ENCODE data around the gene TBC1D22A. TPM values are rescaled to one million over a fixed set of nuclear protein-coding genes. Genes with fewer than 3 reads are reported as not detected.

TBC1D22A gene
- total and polyA plus RNA-seq, 2 experiments from 2014 or later = 9.6 to 13.3 TPM

DNA sequence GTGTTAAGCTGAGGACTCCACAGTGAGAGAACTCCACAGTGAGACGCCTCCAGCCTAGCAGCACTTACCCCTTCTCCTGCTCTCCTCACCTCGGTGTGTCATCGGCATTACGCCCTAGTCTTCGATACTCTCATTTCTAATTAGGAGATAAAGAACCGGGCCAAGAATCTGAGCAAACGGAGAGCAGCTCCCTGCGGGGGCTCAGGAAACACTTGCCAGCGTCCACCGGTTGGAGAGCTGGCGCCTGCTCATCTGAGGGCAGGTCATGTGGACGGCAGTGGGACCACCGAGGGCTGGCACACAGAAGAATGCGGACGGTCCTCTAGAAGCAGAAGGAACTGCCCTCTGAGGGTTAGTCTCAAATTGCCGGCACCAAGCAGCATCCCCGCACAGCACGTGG is 37.4 kb upstream of the TBC1D22A start (continued):
- TF ChIP-seq, protein P1, sequence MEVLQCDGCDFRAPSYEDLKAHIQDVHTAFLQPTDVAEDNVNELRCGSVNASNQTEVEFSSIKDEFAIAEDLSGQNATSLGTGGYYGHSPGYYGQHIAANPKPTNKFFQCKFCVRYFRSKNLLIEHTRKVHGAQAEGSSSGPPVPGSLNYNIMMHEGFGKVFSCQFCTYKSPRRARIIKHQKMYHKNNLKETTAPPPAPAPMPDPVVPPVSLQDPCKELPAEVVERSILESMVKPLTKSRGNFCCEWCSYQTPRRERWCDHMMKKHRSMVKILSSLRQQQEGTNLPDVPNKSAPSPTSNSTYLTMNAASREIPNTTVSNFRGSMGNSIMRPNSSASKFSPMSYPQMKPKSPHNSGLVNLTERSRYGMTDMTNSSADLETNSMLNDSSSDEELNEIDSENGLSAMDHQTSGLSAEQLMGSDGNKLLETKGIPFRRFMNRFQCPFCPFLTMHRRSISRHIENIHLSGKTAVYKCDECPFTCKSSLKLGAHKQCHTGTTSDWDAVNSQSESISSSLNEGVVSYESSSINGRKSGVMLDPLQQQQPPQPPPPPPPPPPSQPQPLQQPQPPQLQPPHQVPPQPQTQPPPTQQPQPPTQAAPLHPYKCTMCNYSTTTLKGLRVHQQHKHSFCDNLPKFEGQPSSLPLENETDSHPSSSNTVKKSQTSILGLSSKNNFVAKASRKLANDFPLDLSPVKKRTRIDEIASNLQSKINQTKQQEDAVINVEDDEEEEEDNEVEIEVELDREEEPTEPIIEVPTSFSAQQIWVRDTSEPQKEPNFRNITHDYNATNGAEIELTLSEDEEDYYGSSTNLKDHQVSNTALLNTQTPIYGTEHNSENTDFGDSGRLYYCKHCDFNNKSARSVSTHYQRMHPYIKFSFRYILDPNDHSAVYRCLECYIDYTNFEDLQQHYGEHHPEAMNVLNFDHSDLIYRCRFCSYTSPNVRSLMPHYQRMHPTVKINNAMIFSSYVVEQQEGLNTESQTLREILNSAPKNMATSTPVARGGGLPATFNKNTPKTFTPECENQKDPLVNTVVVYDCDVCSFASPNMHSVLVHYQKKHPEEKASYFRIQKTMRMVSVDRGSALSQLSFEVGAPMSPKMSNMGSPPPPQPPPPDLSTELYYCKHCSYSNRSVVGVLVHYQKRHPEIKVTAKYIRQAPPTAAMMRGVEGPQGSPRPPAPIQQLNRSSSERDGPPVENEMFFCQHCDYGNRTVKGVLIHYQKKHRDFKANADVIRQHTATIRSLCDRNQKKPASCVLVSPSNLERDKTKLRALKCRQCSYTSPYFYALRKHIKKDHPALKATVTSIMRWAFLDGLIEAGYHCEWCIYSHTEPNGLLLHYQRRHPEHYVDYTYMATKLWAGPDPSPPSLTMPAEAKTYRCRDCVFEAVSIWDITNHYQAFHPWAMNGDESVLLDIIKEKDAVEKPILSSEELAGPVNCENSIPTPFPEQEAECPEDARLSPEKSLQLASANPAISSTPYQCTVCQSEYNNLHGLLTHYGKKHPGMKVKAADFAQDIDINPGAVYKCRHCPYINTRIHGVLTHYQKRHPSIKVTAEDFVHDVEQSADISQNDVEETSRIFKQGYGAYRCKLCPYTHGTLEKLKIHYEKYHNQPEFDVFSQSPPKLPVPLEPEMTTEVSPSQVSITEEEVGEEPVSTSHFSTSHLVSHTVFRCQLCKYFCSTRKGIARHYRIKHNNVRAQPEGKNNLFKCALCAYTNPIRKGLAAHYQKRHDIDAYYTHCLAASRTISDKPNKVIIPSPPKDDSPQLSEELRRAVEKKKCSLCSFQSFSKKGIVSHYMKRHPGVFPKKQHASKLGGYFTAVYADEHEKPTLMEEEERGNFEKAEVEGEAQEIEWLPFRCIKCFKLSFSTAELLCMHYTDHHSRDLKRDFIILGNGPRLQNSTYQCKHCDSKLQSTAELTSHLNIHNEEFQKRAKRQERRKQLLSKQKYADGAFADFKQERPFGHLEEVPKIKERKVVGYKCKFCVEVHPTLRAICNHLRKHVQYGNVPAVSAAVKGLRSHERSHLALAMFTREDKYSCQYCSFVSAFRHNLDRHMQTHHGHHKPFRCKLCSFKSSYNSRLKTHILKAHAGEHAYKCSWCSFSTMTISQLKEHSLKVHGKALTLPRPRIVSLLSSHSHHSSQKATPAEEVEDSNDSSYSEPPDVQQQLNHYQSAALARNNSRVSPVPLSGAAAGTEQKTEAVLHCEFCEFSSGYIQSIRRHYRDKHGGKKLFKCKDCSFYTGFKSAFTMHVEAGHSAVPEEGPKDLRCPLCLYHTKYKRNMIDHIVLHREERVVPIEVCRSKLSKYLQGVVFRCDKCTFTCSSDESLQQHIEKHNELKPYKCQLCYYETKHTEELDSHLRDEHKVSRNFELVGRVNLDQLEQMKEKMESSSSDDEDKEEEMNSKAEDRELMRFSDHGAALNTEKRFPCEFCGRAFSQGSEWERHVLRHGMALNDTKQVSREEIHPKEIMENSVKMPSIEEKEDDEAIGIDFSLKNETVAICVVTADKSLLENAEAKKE (CRISPR knock-in tag; IDR thresholded peaks at IDR 0.05) = no peak
- no peak for TF ChIP-seq EZH2 (IDR thresholded peaks at IDR 0.05; ENCODE audit: low read depth, unreplicated experiment)
- TF ChIP-seq, protein P2, sequence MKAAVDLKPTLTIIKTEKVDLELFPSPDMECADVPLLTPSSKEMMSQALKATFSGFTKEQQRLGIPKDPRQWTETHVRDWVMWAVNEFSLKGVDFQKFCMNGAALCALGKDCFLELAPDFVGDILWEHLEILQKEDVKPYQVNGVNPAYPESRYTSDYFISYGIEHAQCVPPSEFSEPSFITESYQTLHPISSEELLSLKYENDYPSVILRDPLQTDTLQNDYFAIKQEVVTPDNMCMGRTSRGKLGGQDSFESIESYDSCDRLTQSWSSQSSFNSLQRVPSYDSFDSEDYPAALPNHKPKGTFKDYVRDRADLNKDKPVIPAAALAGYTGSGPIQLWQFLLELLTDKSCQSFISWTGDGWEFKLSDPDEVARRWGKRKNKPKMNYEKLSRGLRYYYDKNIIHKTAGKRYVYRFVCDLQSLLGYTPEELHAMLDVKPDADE (IDR thresholded peaks at IDR 0.05) = no peak

DNA sequence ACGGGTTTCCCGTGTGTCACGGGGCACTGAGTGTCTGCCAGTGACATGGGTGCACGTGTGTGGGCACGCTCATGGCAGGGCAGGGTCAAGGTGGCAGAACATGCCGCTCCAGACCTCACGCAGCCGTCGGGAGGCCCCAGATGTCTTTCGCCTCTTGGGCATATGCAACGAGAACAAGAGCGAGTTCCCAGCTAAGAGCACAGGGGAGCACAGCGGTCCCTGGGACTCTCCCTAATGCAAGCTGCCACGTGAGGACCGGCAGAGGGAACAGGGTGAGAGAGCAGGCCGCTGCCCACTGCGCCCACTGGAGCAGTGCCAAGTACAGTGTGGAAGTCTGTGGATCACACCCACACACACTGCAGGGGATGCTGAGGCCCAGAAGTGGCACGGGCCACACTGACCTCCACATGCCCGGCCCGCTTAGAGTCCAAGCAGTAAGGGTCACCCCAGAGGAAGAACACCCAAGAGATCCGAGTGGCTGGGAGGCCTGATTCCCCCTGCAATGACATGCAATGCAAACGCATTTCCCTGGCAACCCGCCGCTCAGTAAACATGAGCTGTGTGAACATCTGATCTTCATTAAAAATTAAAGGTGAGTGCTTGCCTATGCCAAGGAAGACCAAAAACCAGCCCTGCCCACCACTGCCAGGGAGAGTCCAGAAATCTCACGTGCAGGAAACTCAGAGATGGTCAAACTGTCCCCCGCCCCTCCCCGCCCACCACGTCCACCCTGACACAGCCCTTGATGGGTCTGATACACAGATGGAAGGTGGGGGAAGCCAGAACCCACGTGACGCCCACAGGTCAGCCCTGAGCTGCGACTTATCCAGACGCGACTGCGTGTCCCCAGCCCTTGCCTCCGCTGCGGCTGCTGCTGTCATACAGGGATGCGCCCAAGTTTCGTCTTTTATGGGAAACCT is 36.1 kb upstream of the TBC1D22A start:
- DNase-seq (ENCODE audit: low spot score) = no peak
- Mint-ChIP-seq H3K27ac (no peak overlapping the region), H3K4me3 (no peak overlapping the region)

More for the DNA sequence above, 36.1 kb upstream of the TBC1D22A start:
- Histone ChIP-seq H4K20me1 (replicated peaks; ENCODE audit: insufficient read depth) (peaks cover 6% of the 10 kb centered on the region), H3K79me2 (replicated peaks; ENCODE audit: insufficient read depth) (peaks cover 36% of the 10 kb centered on the region), H3K4me2 (no peak overlapping the region), H3F3A (replicated peaks; ENCODE audit: low read depth) (no peaks in the 10 kb centered on the region), H3K36me3 (ENCODE audit: insufficient read depth) (no peaks in the 10 kb centered on the region), H3K27me3 (ENCODE audit: insufficient read depth) (no peaks in the 10 kb centered on the region), H2AFZ (no peak overlapping the region), H3K27ac (ENCODE audit: low read depth) (no peak overlapping the region), H3K4me1 (ENCODE audit: insufficient read depth) (no peaks in the 10 kb centered on the region), H3K4me3 (no peak overlapping the region), H3K9me2 (ENCODE audit: insufficient read depth) (no peaks in the 10 kb centered on the region)
- no peaks in the 10 kb centered on the region for H3K9me3 Mint-ChIP-seq
- TF ChIP-seq EZH2phosphoT487 (IDR thresholded peaks at IDR 0.05; ENCODE audit: unreplicated experiment) (no peak), ZNF114 (CRISPR knock-in tag; IDR thresholded peaks at IDR 0.05) (no peak)
- peaks cover 3% of the 10 kb centered on the region; the same call in 1 of the 3 replicates for H3K36me3 Mint-ChIP-seq (ENCODE audit: low read depth)
- H3K27me3 Mint-ChIP-seq (ENCODE audit: insufficient read depth, low read depth, poor library complexity) = peaks cover 6% of the 10 kb centered on the region
- ATAC-seq = no peak
- peaks cover 17% of the 10 kb centered on the region for H3K4me1 Mint-ChIP-seq
